A549 (cell line): Measurements from ENCODE around the gene GRSF1. TPM values are rescaled to one million over a fixed set of nuclear protein-coding genes. Genes with fewer than 3 reads are reported as not detected.

ENCODE experiments used
- ATAC-seq, 2 experiments: fragments of 200-7000 bp in 1 of 2; fragments of >200 bp in 1 of 2; cut with Nextera tagmentation in 1 of 2; cut with Tn5 transposase in 1 of 2; 3 replicates each; pipeline versions ENCODE4 v1.8.0 to v1.9.1; 2018 to 2020; ENCODE audit warnings: mild to moderate bottlenecking in 1 of 2, moderate library complexity in 1 of 2
- CTCF ChIA-PET: fragments of 300-600 bp; sonication (Branson Sonifier 250); formaldehyde crosslinking; extraction: SDS; loops from one replicate; lab custom pipeline; 2021; ENCODE audit warnings: antibody characterized with exemption, inconsistent platforms; lab: Yijun Ruan, JAX
- POLR2A ChIA-PET: fragments of 350-600 bp; formaldehyde crosslinking; extraction: SDS; loops from one replicate; lab custom pipeline; 2021; ENCODE audit warnings: antibody characterized with exemption, inconsistent platforms; lab: Yijun Ruan, JAX
- DNase-seq, 2 experiments: peaks; one replicate each; pipeline versions ENCODE4 v3.0.0 to v3.0.0-alpha.2; 2011 to 2016; ENCODE audit warnings: low read depth in 1 of 2, low spot score in 1 of 2
- FAIRE-seq: peaks from 2 replicates; lab custom pipeline; 2011; peaks lifted over from hg19 to GRCh38; lab: Jason Lieb, UNC
- H3K27ac ChIP-seq, 2 experiments: fragments of >200 bp; sonication (Bioruptor Twin); formaldehyde crosslinking; 3 replicates each; pipeline ENCODE4 v1.5.1; 2016 to 2017
- H3K4me1 ChIP-seq: fragments of >200 bp; sonication (Bioruptor Twin); formaldehyde crosslinking; 3 replicates; pipeline ENCODE4 v1.6.1; 2016
- H3K4me2 ChIP-seq: fragments of >200 bp; sonication (Bioruptor Twin); formaldehyde crosslinking; 3 replicates; pipeline ENCODE4 v1.6.1; 2016
- H3K4me3 ChIP-seq: fragments of >200 bp; sonication (Bioruptor Twin); formaldehyde crosslinking; 3 replicates; pipeline ENCODE4 v1.5.1; 2016
- H3K9me3 ChIP-seq: fragments of >200 bp; sonication (Bioruptor Twin); formaldehyde crosslinking; 3 replicates; pipeline ENCODE4 v1.6.1; 2016
- BHLHE40 ChIP-seq: IDR thresholded peaks from 2 replicates; pipeline ENCODE4 v1.6.1; 2012; ENCODE audit warnings: low read depth, low read length, inconsistent platforms
- CBX8 ChIP-seq: fragments of 200-600 bp; sonication (generic); IDR thresholded peaks from 2 replicates; pipeline ENCODE4 v1.6.1; 2016
- CEBPB ChIP-seq, 2 experiments: fragments of >200 bp in 1 of 2; sonication (Bioruptor Twin) in 1 of 2; formaldehyde crosslinking in 1 of 2; IDR thresholded peaks; 2 replicates each; pipeline ENCODE4 v1.6.1; 2012 to 2016
- EP300 ChIP-seq, 2 experiments: fragments of >200 bp; sonication (Bioruptor Twin); formaldehyde crosslinking; IDR thresholded peaks; 2 replicates in 1 of 2; 3 replicates in 1 of 2; pipeline ENCODE4 v1.6.1; 2016 to 2017
- FOSB ChIP-seq: fragments of 250-450 bp; sonication (Bioruptor Pico); IDR thresholded peaks from 2 replicates; pipeline ENCODE4 v1.5.0; 2020; ENCODE audit warnings: mild to moderate bottlenecking, moderate library complexity
- HDAC2 ChIP-seq: fragments of 200-600 bp; sonication (generic); IDR thresholded peaks from 2 replicates; pipeline ENCODE4 v1.6.1; 2016
- HOXA7 ChIP-seq: fragments of 250-450 bp; sonication (Bioruptor Pico); IDR thresholded peaks from 2 replicates; pipeline ENCODE4 v1.5.0; 2020; ENCODE audit warnings: mild to moderate bottlenecking, moderate library complexity
- HOXB13 ChIP-seq: fragments of 250-450 bp; sonication (Bioruptor Pico); IDR thresholded peaks from 2 replicates; pipeline ENCODE4 v1.5.0; 2020; ENCODE audit warnings: low read depth, mild to moderate bottlenecking, moderate library complexity
- HOXB5 ChIP-seq: fragments of 250-450 bp; sonication (Bioruptor Pico); IDR thresholded peaks from 2 replicates; pipeline ENCODE4 v1.5.0; 2020; ENCODE audit warnings: mild to moderate bottlenecking, moderate library complexity
- JUN ChIP-seq, 2 experiments: fragments of >200 bp; sonication (Bioruptor Twin); formaldehyde crosslinking; IDR thresholded peaks; 2 replicates in 1 of 2; 3 replicates in 1 of 2; pipeline ENCODE4 v1.6.1; 2016 to 2017
- KDM1A ChIP-seq: fragments of 200-600 bp; sonication (generic); IDR thresholded peaks from 2 replicates; pipeline ENCODE4 v1.6.1; 2016; ENCODE audit warnings: low read depth, mild to moderate bottlenecking
- MAFK ChIP-seq: fragments of 450-650 bp; IDR thresholded peaks from 2 replicates; pipeline ENCODE4 v1.6.1; 2014; ENCODE audit not compliant: partially characterized antibody
- MAZ ChIP-seq: fragments of 150-350 bp; IDR thresholded peaks from 2 replicates; pipeline ENCODE4 v1.6.1; 2014; ENCODE audit warnings: antibody characterized with exemption, low read depth, low read length, borderline replicate concordance
- MYC ChIP-seq: IDR thresholded peaks from 2 replicates; pipeline ENCODE4 v1.6.1; 2012; ENCODE audit warnings: mild to moderate bottlenecking, inconsistent platforms, low read length, improper control_type of control experiment, borderline replicate concordance
- NFE2L2 ChIP-seq: fragments of 150-350 bp; conservative IDR thresholded peaks from 2 replicates; pipeline ENCODE4 v1.6.1; 2014; ENCODE audit warnings: low read length
- RAD21 ChIP-seq, 2 experiments: fragments of >200 bp in 1 of 2; sonication (Bioruptor Twin) in 1 of 2; formaldehyde crosslinking in 1 of 2; IDR thresholded peaks in 1 of 2; conservative IDR thresholded peaks in 1 of 2; 2 replicates in 1 of 2; 3 replicates in 1 of 2; pipeline ENCODE4 v1.6.1; 2012 to 2018; ENCODE audit warnings: inconsistent platforms in 1 of 2
- RARB ChIP-seq: fragments of 250-450 bp; sonication (Bioruptor Pico); IDR thresholded peaks from 2 replicates; pipeline ENCODE4 v1.8.0; 2021; ENCODE audit warnings: mild to moderate bottlenecking, moderate library complexity
- REST ChIP-seq: fragments of 200-600 bp; sonication (generic); IDR thresholded peaks from 2 replicates; pipeline ENCODE4 v1.6.1; 2016; ENCODE audit warnings: antibody characterized with exemption, mild to moderate bottlenecking, moderate library complexity
- RFX5 ChIP-seq: fragments of 450-650 bp; IDR thresholded peaks from 2 replicates; pipeline ENCODE4 v1.7.1; 2014; ENCODE audit warnings: antibody characterized with exemption, mild to moderate bottlenecking, moderate library complexity
- SMC3 ChIP-seq: fragments of >200 bp; sonication (Bioruptor Twin); formaldehyde crosslinking; IDR thresholded peaks from 3 replicates; pipeline ENCODE4 v1.6.1; 2018; ENCODE audit warnings: inconsistent platforms
- TFCP2L1 ChIP-seq: fragments of 250-450 bp; sonication (Bioruptor Pico); IDR thresholded peaks from 2 replicates; pipeline ENCODE4 v1.5.0; 2021; ENCODE audit warnings: mild to moderate bottlenecking
- TP53 ChIP-seq: fragments of 250-450 bp; sonication (Bioruptor Pico); IDR thresholded peaks from 2 replicates; pipeline ENCODE4 v1.5.0; 2021; ENCODE audit warnings: mild to moderate bottlenecking, moderate library complexity
- USF2 ChIP-seq: fragments of 450-650 bp; IDR thresholded peaks from 2 replicates; pipeline ENCODE4 v1.6.1; 2014; ENCODE audit warnings: antibody characterized with exemption
- ZFP36 ChIP-seq: fragments of 450-650 bp; IDR thresholded peaks from 2 replicates; pipeline ENCODE4 v1.6.1; 2014; ENCODE audit warnings: borderline replicate concordance; ENCODE audit not compliant: partially characterized antibody
- ZSCAN20 ChIP-seq: fragments of 250-450 bp; sonication (Bioruptor Pico); IDR thresholded peaks from 2 replicates; pipeline ENCODE4 v1.8.0; 2022; ENCODE audit warnings: mild to moderate bottlenecking, moderate library complexity
- WGBS: methylation state at CpG from one replicate; pipeline ENCODE4 v1.1.6; 2017; ENCODE audit errors: missing lambda C conversion rate; 5-methylcytosine and 5-hydroxymethylcytosine counted together
- polyA plus RNA-seq, 4 experiments: library from polyadenylated mRNA; depleted of rRNA in 3 of 4; stranded (reverse); fragments of >200 nt; fragmentation: RNase III in 1 of 4; extraction: RNeasy Plus Mini Kit Qiagen cat#74134 plus additional on column Dnase treatment in 1 of 4; gene quantifications; 2 replicates in 3 of 4; 3 replicates in 1 of 4; pipeline ENCODE4 v1.2.3, GENCODE V29; 2011 to 2017

GRSF1 gene
- polyA plus RNA-seq, 2 of the 4 experiments (the other 2 are of a cell fraction), result 94.3 to 112 TPM

- CTCF ChIA-PET, result no interaction called here
- no peak for DNase-seq
- H3K9me3 ChIP-seq, result no peaks in the 10 kb centered on the region
- no peak for TF ChIP-seq MYC
- H3K27ac ChIP-seq, result no peak overlapping the region
- ATAC-seq, result no peak
- POLR2A ChIA-PET, result no interaction called here
- no peaks in the 10 kb centered on the region for H3K4me1 ChIP-seq
- 83% methylated on average over 3 of the region's 3 CpGs for WGBS
- no peak overlapping the region for H3K4me3 ChIP-seq
- H3K4me2 ChIP-seq, result no peak overlapping the region
- FAIRE-seq, result no peak
These were observed 33.5 kb upstream of the GRSF1 start for GRCh38 chr4:70873216-70873615.

GRCh38 chr4:70868778-70869177, 29.1 kb upstream of the GRSF1 start:
- ATAC-seq (no peak), FAIRE-seq (no peak)
- CTCF ChIA-PET, result interaction anchor here (1.5 kb wide), 1 partner anchor 17 kb away, joined by 3 read pairs; no protein-coding TSS in a partner anchor

GRCh38 chr4:70863099-70863790, 23.6 kb upstream of the GRSF1 start:
- CTCF ChIA-PET, result no interaction called here
- Histone ChIP-seq H3K27ac (no peak overlapping the region), H3K4me1 (no peaks in the 10 kb centered on the region), H3K4me3 (no peak overlapping the region), H3K9me3 (no peaks in the 10 kb centered on the region), H3K4me2 (no peak overlapping the region)
- 51% methylated on average over 6 of the region's 6 CpGs for WGBS
- FAIRE-seq (no peak), ATAC-seq (no peak), DNase-seq (no peak)
- TF ChIP-seq HOXB5 (CRISPR knock-in tag), result no peak
- TF ChIP-seq EP300 (IDR thresholded peaks at IDR 0.05), result no peak
- TF ChIP-seq REST, result no peak
- no peak for TF ChIP-seq JUN (IDR thresholded peaks at IDR 0.05)
- TF ChIP-seq BHLHE40, result no peak
- TF ChIP-seq RFX5, result no peak
- TF ChIP-seq RARB (CRISPR knock-in tag), result no peak
- TF ChIP-seq MAZ, result no peak
- no peak for TF ChIP-seq HOXB13 (CRISPR knock-in tag)
- no peak for TF ChIP-seq KDM1A
- no peak for TF ChIP-seq USF2
- TF ChIP-seq ZSCAN20 (CRISPR knock-in tag), result no peak
- TF ChIP-seq FOSB, result no peak
- POLR2A ChIA-PET, result no interaction called here

More at GRCh38 chr4:70868778-70869177, 29.1 kb upstream of the GRSF1 start:
- H3K27ac ChIP-seq, result no peak overlapping the region
- H3K9me3 ChIP-seq, result no peaks in the 10 kb centered on the region
- H3K4me2 ChIP-seq, result no peak overlapping the region
- H3K4me3 ChIP-seq, result no peak overlapping the region
- DNase-seq, result no peak
- TF ChIP-seq JUN (IDR thresholded peaks at IDR 0.05), result no peak
- TF ChIP-seq ZSCAN20 (CRISPR knock-in tag), result no peak
- TF ChIP-seq TFCP2L1 (CRISPR knock-in tag), result no peak
- no peak for TF ChIP-seq HOXA7 (CRISPR knock-in tag)
- TF ChIP-seq ZFP36, result no peak
- TF ChIP-seq MAFK, result no peak
- TF ChIP-seq NFE2L2, result no peak
- TF ChIP-seq RAD21 (conservative IDR thresholded peaks at IDR 0.05 in 1 of 2, IDR thresholded peaks at IDR 0.05 in 1 of 2), result no peak
- TF ChIP-seq REST, result no peak
- no peak for TF ChIP-seq HDAC2
- TF ChIP-seq CBX8, result no peak
- TF ChIP-seq TP53 (CRISPR knock-in tag), result no peak
- no peak for TF ChIP-seq SMC3
- TF ChIP-seq CEBPB (IDR thresholded peaks at IDR 0.05), result no peak
- TF ChIP-seq, all 56 proteins: peak for 0
- POLR2A ChIA-PET, result no interaction called here
- H3K4me1 ChIP-seq, result no peaks in the 10 kb centered on the region
